Caki2 (cell line): Measurements from ENCODE around the gene PIGZ. TPM values are rescaled to one million over a fixed set of nuclear protein-coding genes. Genes with fewer than 3 reads are reported as not detected.

Experiments
- DNase-seq: peaks from one replicate; pipeline ENCODE4 v3.0.0-alpha.2; 2015; ENCODE audit warnings: low read depth
- in situ Hi-C: cut with HindIII; loops from 2 replicates; pipeline ENCODE4 v1.10.0; 2016; ENCODE audit warnings: low sequenced_read_pairs, low pct_unique_long_range_greater_than_20kb, mixed read lengths
- total RNA-seq: library from RNA; depleted of rRNA; stranded (reverse); fragments of >200 nt; shearing (Covaris generic); gene quantifications from 2 replicates; pipeline ENCODE4 v1.2.3, GENCODE V29; 2014; ENCODE audit warnings: low replicate concordance

Gene PIGZ
- total RNA-seq, 1 experiment from 2014 or later: 0.10 TPM

DNA sequence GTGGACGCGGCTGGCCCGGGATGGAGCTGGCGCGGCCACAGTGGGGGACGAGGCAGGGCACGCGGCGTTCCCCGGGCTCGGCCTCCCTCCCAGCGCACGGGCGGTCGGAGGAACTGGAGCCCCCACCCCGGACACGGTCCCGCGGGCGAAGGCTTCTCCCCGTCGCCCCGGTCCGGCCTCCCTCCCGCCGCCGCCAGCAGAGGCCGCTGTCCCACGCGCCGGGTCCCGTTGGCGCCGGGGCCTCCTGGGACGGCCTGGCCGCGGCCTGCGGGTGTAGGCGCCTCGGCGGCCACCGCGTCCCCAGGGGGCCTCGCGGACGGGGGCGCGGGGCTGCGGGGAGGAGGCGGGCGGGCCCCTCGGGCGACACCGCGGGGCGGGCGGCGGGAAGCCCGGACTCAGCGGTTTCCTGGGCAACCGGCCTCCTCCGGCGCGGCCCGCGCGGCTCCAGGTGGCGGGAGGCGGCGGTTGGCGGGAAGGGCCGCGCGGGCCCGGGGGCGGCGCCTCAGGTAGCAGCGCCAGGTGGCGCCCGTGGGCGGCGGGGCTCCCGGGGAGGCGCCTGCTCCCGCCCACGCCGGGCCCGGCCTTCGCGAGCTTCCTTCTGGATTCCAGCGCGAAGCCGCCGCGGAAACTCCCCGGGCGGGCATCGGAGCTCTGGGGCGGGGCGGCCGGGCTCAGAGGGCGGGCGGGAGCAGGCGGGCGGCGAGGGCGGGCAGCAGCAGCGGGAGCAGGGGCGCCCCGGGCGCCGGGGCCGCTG is 34.2 kb upstream of the PIGZ start:
- in situ Hi-C loops: no loop called here
- DNase-seq: peak; percentile 74

DNA sequence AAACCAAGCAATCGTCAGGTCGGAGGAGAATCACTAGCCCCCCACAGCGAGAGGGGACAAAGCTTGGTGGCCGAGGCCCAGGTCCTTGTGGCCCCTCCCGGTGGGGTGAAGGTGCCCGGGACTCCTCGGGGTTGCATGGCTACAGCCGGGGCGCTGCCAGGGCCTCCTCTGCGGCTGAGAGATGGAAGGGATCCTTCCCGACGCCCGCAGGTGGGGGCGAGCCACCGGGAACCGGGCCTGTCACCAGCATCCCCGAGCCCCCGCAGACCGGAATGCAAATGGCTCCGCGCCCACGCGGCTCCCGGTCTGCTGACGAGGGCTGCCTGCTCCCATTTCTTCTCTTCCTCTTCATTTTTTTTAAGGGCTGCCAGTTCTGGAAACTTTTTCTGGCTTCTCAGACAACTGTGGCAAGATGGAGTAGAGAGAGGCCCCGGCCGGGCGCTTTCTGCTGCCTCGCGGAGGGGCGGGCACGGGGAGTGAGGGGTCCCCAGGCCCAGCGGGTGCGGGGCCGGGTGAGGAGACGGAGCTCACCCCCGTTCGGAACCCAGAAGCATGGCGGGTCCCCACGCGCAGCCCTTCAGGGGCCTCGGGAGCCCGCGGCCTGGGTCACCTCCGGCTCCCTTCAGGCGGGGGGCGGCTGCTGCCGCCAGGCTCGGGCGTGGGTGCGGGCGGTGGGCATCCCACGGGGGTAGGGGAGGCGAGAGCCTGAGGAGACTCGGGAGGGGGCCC is 33.5 kb upstream of the PIGZ start:
- in situ Hi-C loops: no loop called here
- DNase-seq: no peak

DNA sequence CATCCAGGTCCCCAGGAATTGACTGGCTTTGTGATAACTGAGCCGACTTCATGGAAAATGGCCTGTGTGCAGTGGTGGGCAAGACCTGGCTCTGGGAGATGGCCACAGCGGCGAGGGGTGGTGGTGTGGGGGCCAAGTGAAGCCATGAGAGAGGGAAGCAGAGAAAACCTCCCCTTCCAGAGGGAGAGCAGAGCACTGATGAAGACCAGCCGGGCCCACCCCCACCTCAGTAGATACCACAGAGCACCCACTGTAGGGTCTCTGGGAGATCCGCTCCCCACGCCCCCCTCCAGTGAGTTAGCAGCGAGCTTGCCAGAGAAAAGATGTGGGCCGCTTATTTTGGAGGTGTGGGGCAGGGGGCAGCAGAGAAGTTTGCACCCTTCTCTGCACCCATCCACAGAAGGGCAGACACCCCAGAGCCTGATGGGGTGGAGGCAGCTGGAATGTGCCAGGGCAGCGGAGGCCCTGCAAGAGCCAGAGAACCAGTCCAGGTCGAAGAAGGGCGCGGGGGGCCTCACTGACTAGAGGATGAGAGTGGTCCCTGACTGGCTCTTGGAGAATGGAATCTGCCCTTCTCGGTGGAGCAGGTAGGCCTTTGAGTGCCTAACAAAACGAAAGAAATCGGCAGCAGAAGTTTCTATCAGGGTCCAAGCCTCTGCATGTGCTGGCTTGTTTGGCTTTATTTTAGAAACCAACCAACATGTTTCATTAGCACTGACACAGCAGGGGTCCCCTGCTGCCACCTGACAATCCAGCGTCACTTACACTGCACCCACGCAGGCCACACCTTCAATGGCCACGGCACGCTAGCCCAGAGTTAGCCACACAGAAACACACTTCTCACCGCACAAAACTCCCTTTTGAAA is 32.7 kb upstream of the PIGZ start:
- DNase-seq: no peak
- in situ Hi-C loops: no loop called here

DNA sequence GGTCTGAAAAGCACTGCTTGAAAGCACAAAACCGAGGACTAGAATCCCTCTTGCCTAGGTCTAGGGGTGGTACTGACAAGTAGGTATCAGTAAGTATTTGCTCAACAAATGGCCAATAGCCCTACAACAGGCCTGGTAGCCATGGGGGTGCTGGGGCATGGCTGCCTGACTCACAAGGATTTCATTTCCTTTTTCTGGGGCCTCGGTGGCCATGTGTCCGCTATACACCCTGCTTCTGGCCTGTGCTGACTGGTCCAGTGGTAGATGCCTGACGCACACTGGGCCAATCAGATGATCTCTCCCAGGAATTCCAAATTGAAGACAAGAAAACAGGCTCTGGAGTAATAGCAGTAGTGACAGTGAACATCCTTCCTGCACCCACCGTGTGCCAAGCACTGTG is 31.6 kb upstream of the PIGZ start:
- in situ Hi-C loops: no loop called here
- no peak for DNase-seq

DNA sequence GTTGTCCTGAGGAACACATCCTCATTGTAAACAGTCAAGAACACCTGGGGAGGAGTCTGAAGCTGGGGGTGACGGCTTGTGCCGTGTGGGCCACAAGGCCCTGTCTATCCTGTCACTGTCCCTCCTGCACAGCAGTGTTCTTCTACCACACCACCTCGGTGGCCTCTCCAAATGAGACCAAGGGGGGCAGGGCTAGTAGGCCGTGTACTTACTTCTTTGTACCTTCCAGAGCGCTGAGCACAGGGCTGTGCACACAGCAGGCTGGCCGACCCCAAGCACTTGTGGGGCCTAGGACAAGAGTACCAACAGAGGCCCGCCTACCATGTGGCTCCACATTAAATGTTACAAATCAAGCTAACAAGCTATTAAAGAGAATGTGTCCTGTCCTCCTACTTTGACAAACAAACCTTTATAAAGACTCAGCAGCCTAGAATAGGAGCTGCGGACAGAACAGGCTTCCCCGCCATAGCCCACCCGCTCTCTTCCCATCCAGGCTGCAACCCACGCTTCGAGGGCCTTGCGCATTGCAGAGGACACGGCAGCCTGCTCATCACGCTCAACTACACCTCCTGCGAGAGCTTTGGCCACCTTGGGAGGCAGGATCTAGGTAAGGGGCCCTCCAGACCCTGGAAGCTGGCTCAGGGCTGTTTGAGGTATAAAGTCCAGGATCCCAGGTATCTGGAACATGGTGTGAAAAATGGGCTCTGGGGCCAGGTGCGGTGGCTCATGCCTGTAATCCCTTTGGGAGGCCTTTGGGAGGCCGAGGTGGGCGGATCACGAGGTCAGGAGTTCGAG is 30.5 kb upstream of the PIGZ start:
- in situ Hi-C loops: no loop called here

DNA sequence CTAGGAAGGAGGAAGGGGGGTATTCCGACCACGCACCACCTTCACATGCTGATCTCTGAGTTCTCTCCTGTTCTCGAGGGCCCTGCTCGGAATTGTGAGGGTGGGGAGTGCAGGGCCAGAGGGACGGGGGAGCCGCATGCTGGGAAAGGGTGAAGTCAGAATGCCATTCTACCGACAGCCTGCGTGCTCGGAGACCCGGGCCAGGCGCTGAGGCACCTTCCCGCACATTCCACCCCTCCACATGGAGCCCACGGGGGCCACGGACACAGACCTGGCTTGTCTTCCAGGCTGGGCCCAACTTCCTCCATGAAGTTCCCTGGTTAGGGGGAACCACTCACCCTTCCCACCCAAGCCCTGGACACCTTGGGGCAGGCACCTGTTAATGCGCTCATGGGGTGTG is 28.7 kb upstream of the PIGZ start:
- DNase-seq: no peak
- in situ Hi-C loops: no loop called here

More for the DNA sequence above, 30.5 kb upstream of the PIGZ start:
- DNase-seq: no peak

DNA sequence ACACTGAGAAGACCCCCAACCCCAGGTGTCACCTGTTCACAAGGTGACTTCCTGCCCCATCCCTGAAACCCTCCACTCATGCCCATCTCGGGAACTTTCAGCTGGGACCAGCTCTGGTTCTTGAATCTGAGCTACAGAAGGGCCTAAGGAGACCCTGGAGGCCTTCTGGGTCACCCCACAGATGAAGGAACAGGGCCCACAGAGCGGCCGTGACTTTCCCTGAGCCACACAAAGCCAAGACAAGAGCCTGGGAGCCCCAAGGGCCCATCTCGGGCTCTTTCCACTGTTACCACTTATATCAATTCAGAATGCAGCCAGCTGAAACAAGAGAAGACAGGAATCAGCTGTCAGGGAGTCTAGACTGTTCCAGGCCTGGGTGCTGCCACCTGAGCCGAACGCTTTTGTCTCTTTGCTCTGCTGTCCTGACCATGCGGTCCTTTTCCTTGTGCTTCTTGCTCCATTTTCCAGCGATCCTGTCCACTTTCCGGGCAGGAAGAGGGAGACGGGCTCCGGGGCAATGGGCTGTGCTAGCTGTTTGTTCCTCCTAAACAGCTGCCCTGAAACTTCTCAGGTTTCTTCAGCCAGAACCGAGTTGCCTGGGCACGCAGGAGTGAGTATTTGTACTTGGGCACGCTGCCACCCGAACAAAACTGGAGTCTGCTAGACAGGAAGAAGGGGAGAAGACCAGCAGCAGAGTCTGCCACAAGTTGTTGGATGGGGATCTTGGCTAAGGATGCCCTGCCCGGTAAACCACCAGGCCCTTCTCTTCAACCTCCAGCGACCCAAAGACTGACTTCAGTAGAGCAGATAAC is 28.0 kb upstream of the PIGZ start:
- in situ Hi-C loops: no loop called here
- DNase-seq: no peak

DNA sequence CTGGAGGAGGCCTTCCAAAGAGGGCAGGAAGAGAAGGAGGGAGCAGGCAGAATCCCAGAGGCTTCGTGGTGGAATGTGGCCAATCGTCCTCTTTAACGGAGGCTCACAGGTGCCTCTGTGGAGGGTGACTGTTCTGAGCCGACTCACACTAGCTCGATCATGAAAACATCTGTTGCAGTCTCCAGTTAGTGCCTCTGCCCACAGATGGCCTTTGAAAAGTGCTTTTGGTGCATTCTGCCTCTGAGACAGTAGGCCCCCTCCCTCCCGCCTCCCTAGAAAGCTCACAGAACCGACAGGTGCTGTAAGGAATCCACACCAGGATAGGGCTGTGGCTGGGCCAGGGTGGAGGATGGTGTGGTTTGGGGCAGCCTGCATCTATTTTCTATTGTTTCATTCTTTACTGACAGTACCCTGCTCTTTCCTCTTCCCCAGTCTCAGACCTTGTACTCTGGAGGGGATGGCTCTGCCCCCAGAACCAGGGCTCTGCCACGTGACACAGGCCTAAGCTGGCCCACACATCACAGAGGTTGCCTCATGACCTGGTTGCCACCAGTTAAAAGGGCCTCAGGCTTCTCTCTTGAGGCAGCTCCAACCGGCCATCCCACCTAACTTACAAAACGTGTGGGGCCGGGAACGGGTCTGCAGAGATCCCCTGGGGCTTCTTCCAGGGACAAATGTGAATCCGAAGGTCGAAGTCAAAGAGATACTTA is 27.2 kb upstream of the PIGZ start:
- in situ Hi-C loops: no loop called here
- DNase-seq: no peak

DNA sequence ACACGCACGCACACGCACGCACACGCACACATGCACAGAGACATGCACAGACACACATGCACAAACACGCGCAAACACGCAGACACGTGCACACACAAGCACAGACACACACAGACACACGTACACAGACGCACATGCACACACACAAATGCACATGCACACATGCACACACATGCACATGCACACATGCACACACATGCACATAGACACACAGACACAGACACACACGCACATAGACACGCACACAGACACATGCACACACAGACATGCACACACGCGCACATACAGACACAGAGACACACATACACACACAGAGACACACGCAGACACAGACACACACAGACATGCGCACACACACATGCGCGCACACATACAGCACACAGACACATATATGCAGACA is 26.4 kb upstream of the PIGZ start:
- in situ Hi-C loops: no loop called here

DNA sequence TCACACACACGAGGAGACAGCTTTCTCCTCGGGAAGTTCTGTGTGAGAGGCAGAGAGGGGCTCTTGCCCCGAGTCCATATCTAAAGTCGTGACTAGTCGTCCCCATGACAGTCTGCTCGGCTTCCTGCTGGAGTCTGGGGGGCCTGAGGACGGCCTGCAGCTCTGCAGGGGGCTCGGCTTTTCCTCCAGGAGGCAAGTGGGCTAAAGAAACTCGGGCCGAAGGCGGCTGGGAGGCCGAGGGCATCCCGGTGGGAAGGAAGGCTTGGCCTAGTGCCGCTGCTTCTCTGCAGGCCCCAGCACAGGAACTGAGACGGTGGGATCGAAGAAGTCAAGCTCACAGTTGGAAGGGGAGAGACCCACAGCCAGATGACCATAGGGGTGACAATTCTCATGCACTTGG is 25.4 kb upstream of the PIGZ start:
- DNase-seq: no peak
- in situ Hi-C loops: no loop called here

More for the DNA sequence above, 26.4 kb upstream of the PIGZ start:
- DNase-seq: no peak

DNA sequence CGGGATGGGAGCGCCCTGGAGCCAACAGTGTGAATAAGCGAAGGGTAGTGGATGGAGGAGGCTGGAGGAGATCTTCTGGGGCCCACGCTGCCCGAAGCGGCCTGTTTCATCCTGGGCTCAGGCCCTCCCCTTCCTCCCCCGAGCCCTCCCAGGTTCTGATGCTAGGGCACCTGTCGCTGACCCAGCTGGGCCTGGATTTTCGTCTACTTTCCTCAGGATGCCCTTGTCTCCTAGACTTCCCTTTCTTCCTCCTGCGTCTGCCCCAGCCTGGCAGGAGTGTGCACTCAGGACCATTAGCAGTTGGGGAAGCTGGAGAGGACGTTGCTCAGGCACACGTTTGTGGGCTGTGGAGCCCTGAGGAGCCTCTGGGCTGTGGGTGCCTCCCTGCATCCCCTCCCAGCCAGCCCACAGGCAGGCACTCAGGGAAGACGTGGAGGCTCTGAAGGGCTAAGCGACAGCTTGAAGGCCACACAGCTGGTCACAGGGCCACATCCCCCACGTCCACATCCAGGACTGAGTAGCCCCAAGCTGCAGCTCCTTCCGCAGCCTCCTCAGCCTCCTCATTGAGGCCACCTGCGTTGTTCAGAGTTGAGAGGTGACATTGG is 23.9 kb upstream of the PIGZ start:
- in situ Hi-C loops: no loop called here
- no peak for DNase-seq

DNA sequence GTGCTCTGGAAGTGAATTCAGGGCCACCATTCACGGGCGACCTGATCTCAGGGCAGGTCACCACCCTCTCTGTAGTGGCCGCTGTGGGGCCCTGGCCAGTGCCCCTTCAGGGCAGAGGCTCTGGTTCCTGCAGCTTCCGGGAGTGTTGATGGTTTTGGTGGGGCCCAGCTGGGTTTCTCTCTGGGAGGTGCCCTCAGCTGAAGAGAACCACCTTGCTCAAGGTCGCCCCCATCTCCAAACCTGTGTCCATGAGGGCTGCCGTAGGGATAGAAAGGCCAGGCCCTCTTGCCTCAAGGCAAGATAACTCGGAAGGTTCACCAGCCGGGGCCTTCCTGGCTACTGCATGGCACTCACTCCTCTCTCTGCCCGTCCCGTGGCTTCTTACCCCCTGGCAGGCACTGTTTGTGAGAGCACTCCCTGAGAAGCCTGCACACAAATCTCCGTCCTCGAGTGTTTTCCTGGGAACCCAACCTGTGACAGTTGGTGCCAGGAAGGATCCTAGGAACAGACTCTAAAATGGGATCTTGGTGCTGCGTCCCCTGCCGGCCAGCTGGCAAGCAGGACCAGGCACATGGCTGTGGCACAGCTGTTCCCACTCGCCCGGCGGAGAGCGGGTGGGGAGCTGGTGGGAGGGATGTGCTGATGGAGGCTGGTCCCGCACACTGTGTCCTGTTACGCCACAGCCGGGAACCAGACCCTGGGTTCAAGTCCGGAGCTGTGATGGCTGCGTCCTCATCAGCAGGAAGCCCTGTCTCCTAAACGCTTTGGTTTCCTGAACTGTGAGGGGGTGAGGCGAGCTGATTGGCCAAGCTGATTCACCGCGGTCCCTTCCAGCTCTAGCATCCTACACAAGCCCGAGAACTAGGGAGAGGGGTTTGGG is 23.2 kb upstream of the PIGZ start:
- no peak for DNase-seq
- in situ Hi-C loops: no loop called here

DNA sequence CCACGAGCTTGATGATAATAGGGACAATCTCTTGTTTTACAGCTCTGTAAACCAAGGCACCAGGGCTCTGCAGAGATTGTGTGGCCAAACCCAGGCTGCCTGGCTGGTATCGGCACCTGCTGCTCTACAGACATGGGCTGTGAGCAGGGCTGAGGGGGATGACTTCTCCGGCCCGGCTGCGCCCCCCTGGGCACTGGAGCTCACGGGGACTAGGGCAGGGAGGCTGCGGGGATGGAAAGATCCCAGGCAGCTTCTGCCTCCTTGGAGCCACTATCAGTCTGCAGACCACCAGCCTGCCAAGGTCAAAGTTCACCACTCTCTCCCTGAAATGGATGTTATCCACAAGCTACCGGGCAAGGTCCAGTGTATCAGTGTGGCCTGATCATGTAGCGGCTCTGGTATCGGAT is 22.0 kb upstream of the PIGZ start:
- no peak for DNase-seq
- in situ Hi-C loops: no loop called here

DNA sequence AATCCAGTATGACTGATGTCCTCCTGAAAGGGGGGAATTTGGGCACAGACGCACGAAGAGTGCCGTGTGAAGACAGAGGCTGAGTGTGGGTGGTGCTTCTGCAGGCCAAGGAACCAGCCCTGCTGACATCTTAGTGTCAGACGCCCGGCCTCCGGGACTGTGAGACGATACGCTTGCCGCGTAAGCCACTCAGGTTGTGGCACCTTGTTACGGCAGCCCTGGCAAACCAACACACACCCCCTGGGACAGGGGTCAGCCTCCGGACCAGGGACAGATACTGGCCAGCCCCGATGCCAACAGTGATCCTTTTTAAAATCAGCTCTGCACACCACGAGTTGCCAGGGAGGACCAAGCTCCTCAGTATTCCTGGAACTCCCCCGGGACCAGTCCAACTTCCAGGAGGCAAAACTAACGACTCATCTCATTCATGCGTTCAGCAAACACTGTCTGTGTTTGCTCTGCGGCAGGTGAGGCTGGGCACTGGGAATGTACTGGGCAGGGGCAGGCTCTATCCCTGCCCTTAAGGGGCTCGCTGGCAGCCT is 21.2 kb upstream of the PIGZ start:
- in situ Hi-C loops: no loop called here

DNA sequence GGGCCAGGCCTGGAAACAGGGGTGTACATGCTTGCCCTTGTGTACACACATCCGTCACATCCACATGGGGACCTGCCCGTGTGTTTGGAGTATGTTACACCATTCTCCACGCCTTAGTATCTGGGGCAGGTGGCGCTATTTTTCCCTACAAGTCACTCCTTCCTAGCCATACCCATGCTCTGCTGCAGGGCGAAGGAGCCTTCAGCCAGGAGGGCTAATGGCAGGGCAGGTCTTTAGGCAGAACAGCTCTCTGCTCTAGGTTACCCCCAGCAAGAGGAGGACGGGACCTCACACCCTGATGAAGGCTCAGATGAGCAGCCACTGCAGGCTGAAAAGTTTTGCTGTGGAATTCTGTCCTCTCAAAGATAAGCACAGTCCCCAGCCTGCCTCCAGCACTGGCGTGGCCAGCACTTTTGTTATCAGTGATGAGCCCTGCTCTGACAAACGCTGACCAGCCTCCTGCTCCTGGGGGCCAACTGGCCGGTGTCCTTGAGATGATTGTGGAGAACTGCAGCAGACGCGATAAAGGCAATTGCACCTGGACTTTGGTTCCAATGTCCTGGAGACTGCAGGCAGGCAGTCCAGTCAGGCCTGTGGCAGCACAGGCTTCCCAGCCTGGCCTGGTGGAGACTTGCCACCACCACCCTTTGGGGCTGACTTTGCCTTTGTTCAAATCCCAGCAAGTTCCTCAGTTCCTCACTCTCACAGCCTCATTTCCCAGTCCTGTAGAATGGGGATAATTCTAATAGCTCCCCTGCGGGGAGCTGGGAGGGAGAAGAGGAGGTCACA is 19.8 kb upstream of the PIGZ start:
- in situ Hi-C loops: no loop called here
- no peak for DNase-seq

More for the DNA sequence above, 21.2 kb upstream of the PIGZ start:
- DNase-seq: peak; percentile 38
